Parathyroid adenoma (tissue), 2 donors: ENCODE results near the gene GALNT12.

ENCODE experiments used
- H2AFZ ChIP-seq: fragments of 300-600 bp; sonication (generic); one replicate; pipeline ENCODE4 v1.7.0; 2017; ENCODE audit warnings: antibody characterized with exemption, mild to moderate bottlenecking
- H3K27ac ChIP-seq: fragments of 300-600 bp; sonication (generic); one replicate; pipeline ENCODE4 v1.7.0; 2017
- H3K27me3 ChIP-seq: fragments of 300-600 bp; sonication (generic); one replicate; pipeline ENCODE4 v1.7.0; 2017; ENCODE audit warnings: low read length; ENCODE audit not compliant: control insufficient read depth, insufficient read depth
- H3K36me3 ChIP-seq: fragments of 300-600 bp; sonication (generic); one replicate; pipeline ENCODE4 v1.7.0; 2017; ENCODE audit warnings: low read length; ENCODE audit not compliant: control insufficient read depth, insufficient read depth
- H3K4me1 ChIP-seq: fragments of 300-600 bp; sonication (generic); one replicate; pipeline ENCODE4 v1.7.0; 2017; ENCODE audit warnings: control low read depth
- H3K4me2 ChIP-seq: fragments of 300-600 bp; sonication (generic); one replicate; pipeline ENCODE4 v1.7.0; 2017; ENCODE audit warnings: low read length
- H3K4me3 ChIP-seq: fragments of 300-600 bp; sonication (generic); one replicate; pipeline ENCODE4 v1.7.0; 2017; ENCODE audit warnings: low read depth, low read length
- H3K79me2 ChIP-seq: fragments of 300-600 bp; sonication (generic); one replicate; pipeline ENCODE4 v1.7.0; 2017; ENCODE audit warnings: control low read depth
- H3K9ac ChIP-seq: fragments of 300-600 bp; sonication (generic); one replicate; pipeline ENCODE4 v1.7.0; 2017; ENCODE audit warnings: mild to moderate bottlenecking
- H3K9me3 ChIP-seq: fragments of 300-600 bp; sonication (generic); one replicate; pipeline ENCODE4 v1.7.0; 2017; ENCODE audit warnings: low read length; ENCODE audit not compliant: control insufficient read depth
- TF ChIP-seq, protein P1 (sequence below): fragments of 300-600 bp; sonication (generic); IDR thresholded peaks from one replicate; pipeline ENCODE4 v1.7.0; 2017; ENCODE audit warnings: antibody characterized with exemption, mild to moderate bottlenecking
- donor health status: primary hyperparathyroidism.

The GALNT12 gene

DNA sequence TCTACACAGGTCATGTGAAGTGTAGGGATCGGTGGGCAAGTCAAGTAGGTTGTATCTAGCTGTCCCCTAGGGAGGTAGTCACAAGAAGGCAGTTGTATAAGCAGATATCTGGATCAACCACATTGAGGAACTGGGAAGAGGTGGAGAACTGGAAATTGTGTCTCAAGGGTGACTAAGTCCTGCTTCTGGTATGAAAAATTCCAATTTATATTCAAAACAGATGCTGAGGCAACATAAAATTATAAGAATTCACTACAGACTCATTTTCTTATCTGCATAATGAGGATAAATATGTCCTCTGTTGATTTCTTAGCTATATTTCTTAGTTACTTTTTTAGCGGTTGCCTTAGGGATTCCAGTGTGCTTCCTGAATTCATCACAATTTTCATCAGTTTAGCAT lies 46.8 kb downstream of the GALNT12 start:
- Histone ChIP-seq H3K4me2 (no peak overlapping the region), H3K9ac (no peak overlapping the region), H3K9me3 (peaks cover 3% of the 10 kb centered on the region), H3K4me1 (no peaks in the 10 kb centered on the region), H3K79me2 (no peaks in the 10 kb centered on the region), H3K27me3 (no peaks in the 10 kb centered on the region), H2AFZ (no peak overlapping the region), H3K36me3 (no peaks in the 10 kb centered on the region), H3K27ac (no peak overlapping the region), H3K4me3 (no peak overlapping the region)
- TF ChIP-seq, protein P1, sequence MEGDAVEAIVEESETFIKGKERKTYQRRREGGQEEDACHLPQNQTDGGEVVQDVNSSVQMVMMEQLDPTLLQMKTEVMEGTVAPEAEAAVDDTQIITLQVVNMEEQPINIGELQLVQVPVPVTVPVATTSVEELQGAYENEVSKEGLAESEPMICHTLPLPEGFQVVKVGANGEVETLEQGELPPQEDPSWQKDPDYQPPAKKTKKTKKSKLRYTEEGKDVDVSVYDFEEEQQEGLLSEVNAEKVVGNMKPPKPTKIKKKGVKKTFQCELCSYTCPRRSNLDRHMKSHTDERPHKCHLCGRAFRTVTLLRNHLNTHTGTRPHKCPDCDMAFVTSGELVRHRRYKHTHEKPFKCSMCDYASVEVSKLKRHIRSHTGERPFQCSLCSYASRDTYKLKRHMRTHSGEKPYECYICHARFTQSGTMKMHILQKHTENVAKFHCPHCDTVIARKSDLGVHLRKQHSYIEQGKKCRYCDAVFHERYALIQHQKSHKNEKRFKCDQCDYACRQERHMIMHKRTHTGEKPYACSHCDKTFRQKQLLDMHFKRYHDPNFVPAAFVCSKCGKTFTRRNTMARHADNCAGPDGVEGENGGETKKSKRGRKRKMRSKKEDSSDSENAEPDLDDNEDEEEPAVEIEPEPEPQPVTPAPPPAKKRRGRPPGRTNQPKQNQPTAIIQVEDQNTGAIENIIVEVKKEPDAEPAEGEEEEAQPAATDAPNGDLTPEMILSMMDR: no peak

DNA sequence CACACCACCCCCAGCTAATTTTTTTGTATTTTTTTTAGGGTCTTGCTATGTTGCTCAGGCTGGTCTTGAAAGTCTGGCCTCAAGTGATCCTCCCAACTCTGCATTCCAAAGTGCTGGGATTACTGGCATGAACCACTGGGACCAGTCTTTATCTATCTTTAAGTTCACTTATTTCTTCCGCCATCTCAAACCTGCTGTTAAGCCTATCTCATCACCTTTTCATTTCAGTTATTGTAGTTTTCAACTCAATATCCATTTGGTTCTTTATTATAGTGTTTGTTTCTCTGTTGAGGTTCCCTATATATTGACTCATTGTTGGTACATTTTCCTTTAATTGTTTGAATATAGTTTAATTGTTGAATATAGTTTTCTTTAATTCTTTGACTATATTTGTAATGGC lies 48.1 kb downstream of the GALNT12 start:
- Histone ChIP-seq H2AFZ (no peak overlapping the region), H3K36me3 (no peaks in the 10 kb centered on the region), H3K79me2 (no peaks in the 10 kb centered on the region), H3K27ac (no peak overlapping the region), H3K4me1 (no peaks in the 10 kb centered on the region), H3K27me3 (no peaks in the 10 kb centered on the region), H3K9me3 (peaks cover 3% of the 10 kb centered on the region), H3K4me2 (no peak overlapping the region), H3K4me3 (no peak overlapping the region), H3K9ac (no peak overlapping the region)
- TF ChIP-seq, protein P1: no peak

DNA sequence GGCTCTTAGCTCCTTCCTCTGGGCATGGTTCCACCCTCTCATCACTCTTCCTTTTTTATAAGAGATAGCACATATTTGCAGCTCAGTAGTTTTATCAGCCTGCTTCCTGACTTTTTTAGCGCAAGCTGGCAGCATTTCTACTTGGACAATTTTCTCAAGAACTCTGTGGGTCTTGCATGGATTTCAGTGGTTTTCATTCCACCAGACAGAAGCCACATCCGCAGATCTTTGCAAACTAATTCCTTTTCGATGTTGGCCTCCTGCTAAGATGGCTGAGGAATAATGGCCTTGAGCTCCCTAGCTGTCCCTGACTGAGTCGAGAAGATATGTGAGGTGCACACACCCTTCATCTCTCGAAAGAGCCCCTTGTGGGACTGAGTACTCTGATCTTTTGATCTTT lies 49.5 kb downstream of the GALNT12 start:
- H3K79me2 ChIP-seq: no peaks in the 10 kb centered on the region
- H2AFZ ChIP-seq: no peak overlapping the region
- H3K36me3 ChIP-seq: no peaks in the 10 kb centered on the region
- TF ChIP-seq, protein P1: no peak
- H3K9me3 ChIP-seq: peaks cover 3% of the 10 kb centered on the region
- no peaks in the 10 kb centered on the region for H3K27me3 ChIP-seq
- H3K9ac ChIP-seq: no peak overlapping the region
- H3K4me3 ChIP-seq: no peak overlapping the region
- H3K4me1 ChIP-seq: no peaks in the 10 kb centered on the region
- no peak overlapping the region for H3K27ac ChIP-seq
- no peak overlapping the region for H3K4me2 ChIP-seq

DNA sequence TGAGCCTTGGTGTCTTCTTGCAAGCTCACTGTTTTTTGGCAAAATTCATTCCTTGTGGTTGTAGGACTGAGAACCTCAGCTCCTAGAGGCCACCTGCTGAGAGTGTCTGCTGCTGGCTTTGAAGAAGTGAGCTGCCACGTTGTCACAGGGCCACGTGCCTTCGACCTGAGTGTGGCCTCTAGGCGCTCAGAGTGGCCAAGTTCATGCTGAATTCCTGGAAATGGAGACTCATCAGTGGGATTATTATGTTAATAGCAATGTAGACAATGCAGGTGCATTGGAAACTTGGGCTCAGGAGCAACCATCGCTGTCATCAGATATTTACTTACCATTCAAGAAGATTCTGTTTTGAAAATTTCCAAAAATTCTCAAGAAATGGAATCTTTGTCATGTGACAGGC lies 52.5 kb downstream of the GALNT12 start:
- H3K4me1 ChIP-seq: no peaks in the 10 kb centered on the region
- TF ChIP-seq, protein P1: no peak
- H3K27ac ChIP-seq: no peak overlapping the region
- H3K9me3 ChIP-seq: peaks cover 3% of the 10 kb centered on the region
- no peaks in the 10 kb centered on the region for H3K36me3 ChIP-seq
- H2AFZ ChIP-seq: no peak overlapping the region
- no peaks in the 10 kb centered on the region for H3K27me3 ChIP-seq
- no peak overlapping the region for H3K9ac ChIP-seq
- no peaks in the 10 kb centered on the region for H3K79me2 ChIP-seq
- H3K4me3 ChIP-seq: no peak overlapping the region
- no peak overlapping the region for H3K4me2 ChIP-seq

DNA sequence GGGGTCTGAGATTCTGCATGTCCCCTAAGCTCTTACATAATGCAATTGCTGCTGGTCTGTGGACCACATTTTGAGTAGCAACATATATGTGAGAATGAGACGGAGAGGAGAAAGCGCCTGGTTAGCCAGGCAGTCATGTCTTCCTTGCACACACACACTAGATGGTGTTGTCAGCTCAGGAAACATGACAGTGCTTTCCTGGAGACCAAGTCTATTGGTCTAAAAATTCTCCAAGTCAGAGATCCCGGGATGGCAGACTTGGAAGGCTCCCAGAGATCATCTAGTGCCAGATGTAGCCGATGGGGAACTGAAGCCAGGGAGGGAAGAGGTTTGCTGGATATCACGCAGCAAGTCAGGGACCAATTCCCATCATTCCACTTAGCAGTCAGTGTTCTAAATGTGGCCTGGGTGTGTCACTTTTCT lies 53.4 kb downstream of the GALNT12 start:
- Histone ChIP-seq H3K4me1 (no peaks in the 10 kb centered on the region), H3K27ac (no peak overlapping the region), H3K36me3 (no peaks in the 10 kb centered on the region), H2AFZ (no peak overlapping the region), H3K9me3 (peaks cover 3% of the 10 kb centered on the region), H3K79me2 (no peaks in the 10 kb centered on the region), H3K9ac (no peak overlapping the region), H3K4me2 (no peak overlapping the region), H3K4me3 (no peak overlapping the region), H3K27me3 (no peaks in the 10 kb centered on the region)
- TF ChIP-seq, protein P1: peak; percentile 12
